HL-60/S4 (cell line): ENCODE data around the gene STAT1.

Source experiments
- in situ Hi-C: fragments of 300-500 bp; cut with MboI; formaldehyde crosslinking; loops from 2 replicates; pipeline ENCODE4 v1.14.3; 2022; ENCODE audit warnings: low sequenced_read_pairs

STAT1 gene

GRCh38 chr2:191032588-191033429, 18.8 kb upstream of the STAT1 start:
- in situ Hi-C loops, result no loop called here

DNA sequence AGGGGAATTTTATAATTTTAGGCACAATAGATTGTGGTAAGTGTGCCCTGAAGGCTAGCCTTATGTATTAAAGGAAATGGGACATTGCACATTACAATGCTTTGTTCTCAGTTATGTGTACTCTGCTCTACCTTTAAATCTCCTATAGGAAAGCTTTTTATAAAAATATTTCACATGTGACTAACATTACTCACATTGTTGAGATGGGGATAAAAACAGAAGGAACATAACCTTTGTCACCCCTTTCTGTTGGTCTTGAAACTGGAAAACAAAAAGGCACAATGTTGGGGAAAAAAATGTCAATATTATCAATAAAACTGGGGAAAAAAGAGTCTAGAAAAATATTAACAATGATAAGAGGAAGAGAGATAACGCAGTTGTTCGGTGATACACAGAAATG, 17.3 kb upstream of the STAT1 start:
- in situ Hi-C loops, result no loop called here

DNA sequence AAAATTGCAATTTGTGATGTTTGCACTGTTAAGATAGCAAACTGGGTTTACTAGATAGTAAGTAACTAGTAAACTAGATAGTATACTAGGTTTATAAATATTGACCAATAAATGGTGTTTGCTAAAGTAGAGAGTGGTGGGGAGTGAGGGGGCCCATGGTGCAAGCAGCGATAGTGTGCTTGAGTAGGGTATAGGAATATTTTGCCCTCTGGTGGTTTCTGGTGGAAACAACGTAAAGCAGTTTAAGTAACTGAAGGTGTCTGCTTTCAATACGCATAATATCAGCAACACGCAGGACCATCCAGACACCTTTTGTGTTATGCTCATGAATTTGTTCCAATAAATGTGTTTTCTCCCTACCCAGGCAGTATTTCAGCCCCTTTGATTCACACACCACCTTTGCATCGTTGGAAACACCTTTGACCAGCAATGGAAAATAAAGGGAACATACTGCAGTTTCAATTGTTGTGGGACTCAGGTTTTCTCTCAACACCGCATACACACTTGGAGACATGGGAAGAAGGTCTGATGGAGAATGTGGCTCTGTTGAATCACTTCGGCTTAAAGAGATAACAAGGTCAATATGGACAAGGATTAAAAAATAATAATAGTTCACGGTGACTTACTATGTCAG, 16.7 kb upstream of the STAT1 start:
- in situ Hi-C loops, result no loop called here

GRCh38 chr2:191029280-191029950, 15.4 kb upstream of the STAT1 start:
- in situ Hi-C loops, result no loop called here

- in situ Hi-C loops, result no loop called here
Observed at GRCh38 chr2:191026377-191026776, 12.4 kb upstream of the STAT1 start.

DNA sequence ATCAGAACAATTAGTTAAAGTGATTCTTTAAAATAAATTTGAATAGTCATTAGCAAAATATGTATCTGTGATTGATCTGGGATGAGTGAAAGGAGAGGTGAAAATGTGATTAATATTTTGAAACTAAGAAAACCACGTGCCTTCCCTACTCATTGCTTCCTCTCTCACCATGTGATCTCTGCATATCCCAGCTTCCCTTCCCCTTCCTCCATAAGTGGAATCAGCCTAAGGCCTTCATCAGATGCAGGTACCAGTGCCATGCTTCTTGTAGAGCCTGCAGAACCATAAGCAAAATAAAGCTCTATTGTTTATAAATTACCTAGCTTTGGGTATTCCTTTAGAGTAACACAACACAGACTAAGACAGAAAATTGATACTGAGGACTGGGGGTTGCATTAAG, 11.2 kb upstream of the STAT1 start:
- in situ Hi-C loops, result no loop called here

DNA sequence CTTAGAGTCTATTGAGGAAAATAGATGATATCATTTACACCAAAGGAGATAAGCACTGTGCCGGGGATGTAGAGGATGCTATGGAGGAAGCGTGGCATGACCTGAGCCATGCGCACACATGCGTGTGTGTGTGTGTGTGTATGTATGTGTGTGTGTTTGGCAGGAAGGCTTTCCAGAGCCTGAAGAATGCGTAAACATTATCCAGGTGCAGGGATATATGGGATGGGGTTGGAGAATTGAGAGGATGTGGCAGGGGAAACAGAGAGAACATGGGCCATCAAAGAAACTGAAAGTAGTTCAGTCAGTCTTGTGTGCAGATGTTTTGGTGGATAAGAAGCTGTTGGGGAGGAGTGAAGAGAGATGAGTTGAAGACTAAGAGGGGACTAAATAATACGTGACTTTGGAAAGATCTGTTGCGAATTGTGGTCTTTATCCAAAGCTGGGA, 9.3 kb upstream of the STAT1 start:
- in situ Hi-C loops, result no loop called here

DNA sequence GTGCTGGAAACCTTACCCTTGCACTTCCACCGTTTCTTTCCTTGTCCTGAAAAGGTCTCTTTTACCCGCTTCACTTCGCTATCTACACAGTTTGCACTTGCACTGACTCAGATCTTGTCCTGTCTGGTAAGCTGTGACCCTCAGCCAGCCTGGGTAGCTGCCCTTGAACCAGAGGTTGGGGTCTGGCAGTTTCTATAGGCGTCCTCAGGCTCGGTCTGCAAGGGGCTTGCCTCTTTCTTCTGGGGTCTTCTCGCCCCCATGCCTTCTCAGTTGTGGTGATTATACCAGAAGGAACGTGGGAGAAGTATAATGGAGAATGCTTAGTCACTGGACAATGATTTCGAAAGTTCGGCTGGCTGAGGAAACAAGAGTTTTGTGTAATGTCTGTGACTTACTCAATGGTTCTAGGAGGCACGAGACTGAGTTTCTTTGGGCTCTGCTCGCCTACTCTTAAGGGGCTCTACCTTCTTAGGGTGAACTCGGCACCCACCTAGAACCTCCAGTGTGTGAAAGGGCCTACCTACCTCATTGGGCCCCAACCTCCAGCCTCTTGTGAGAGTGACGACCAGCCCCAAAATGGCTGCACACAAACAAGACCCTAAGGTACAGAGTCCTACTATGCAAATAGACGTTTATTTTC, 6.9 kb upstream of the STAT1 start:
- in situ Hi-C loops, result no loop called here

DNA sequence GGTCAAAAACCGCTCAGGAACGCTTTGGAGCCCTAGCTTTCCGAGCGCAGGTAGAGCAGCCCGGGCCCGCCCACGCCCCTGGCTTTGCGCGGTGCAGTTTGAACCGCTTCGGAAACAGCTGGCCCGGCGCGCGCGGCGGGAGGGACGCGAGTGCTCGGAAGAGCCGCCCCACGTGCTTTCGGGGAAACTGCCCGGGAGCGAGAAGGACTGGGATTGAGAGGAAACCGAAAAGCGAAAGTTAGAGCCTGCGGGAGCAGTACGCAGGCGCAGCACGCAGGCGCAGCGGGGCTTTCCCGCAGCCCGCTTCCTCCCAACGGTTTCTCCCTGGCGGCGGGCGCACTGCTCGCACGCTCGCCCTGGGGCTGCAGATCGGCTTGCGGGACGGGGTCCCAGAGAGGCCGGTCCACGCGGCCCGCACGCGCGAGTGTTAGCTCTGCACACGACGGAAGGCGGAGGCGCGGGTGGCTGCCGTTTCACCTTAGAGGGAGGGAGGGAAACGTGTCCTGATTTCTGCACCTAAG, 6.3 kb upstream of the STAT1 start:
- in situ Hi-C loops, result no loop called here

GRCh38 chr2:191019376-191019775, 5.4 kb upstream of the STAT1 start:
- in situ Hi-C loops, result no loop called here

GRCh38 chr2:191018643-191019119, 4.7 kb upstream of the STAT1 start:
- in situ Hi-C loops, result no loop called here

DNA sequence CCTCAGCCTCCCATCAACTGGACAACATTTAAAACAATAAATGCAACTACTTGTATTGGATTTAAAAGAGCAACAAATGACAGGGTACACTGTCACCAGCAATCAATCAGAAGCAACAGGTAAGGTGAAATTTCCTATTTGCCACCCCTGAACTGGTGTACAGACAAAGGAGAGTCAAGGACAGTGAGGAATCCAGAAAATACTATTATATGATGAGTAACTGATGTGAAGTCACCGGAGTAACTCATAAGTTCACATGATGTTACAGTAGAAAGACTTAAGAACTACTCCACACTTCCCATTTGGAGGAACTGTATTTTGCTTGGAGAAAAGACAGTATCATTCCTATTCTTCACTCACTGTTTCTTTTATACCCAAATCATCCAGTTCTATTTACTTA, 4.1 kb upstream of the STAT1 start:
- in situ Hi-C loops, result no loop called here

GRCh38 chr2:191015831-191016230, 1.9 kb upstream of the STAT1 start:
- in situ Hi-C loops, result no loop called here

DNA sequence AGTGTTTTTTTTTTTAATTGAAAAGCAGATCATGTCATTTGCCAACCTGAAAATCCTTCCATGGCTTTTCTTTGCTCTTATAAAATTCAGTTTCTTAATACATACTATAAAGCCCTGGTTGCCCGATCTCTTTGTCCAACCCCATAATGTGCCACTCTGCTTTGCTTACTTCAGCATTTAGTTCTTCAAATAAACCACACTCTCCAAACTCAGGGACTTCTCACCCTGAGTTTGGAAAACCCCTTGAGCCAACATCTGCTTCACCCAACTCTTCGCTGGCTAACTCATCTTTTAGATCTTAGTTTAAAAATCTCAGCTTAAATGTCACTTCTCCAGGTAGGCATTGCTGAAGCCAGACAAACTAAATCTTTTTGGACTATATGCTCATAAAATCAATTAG, 1.3 kb upstream of the STAT1 start:
- in situ Hi-C loops, result no loop called here

GRCh38 chr2:191014653-191015020, 666 bp upstream of the STAT1 start:
- in situ Hi-C loops, result no loop called here

GRCh38 chr2:191013682-191013931, 364 bp downstream of the STAT1 start:
- in situ Hi-C loops, result no loop called here

DNA sequence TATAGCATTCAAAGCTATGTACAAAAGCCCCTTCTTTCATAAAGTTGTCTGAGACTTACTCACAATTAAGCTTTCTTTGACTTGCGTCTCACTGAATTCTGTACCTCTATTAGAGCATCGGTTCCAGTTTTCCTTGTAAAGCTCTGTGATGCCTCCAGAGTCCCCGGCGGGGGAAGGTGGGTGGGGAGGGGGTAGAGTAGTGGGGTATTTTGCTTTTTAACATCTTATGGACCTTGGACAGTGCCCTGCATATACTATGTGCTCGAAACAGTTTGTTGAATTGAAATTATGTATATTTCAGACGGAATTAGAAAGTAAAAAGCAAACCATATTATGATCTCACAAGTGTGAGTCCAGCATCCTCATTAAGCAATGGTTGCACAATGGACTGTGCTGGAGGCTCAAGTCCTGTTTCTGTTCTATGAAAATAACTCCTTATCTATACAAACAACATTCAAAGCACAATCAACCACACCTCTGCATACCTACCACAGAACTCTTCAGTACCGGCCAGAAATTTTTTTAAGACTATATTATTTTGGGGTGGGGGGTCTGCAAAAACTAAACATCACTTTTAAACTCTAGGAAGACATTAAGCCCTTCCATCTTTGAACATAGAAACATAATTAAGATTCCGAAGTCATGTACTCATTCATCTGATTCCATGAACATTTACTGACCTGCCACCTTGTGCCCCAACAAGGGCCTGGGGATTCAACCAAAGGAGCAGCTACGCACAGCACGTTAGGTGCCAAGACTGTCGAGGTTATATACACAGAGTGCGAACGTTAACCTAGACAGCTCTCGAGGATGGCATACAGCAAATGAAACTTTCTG, 908 bp downstream of the STAT1 start:
- in situ Hi-C loops, result no loop called here

DNA sequence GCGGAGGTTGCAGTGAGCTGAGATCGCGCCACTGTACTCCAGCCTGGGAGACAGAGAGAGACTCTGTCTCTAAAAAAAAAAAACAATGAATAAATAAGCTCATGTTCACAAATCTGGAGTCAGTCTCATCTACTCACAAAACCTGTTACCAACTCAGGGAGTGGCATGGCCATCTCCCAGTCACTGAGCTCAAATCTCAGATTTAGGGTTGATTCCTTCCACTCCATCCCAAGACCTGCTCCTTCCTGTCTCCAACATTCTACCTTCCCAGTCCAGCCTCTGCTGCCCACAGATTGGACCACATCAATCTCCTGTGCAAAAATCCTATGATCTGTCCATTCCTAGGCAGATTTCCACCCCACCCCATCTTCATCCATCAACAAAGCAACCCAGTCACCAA, 1.6 kb downstream of the STAT1 start:
- in situ Hi-C loops, result no loop called here

DNA sequence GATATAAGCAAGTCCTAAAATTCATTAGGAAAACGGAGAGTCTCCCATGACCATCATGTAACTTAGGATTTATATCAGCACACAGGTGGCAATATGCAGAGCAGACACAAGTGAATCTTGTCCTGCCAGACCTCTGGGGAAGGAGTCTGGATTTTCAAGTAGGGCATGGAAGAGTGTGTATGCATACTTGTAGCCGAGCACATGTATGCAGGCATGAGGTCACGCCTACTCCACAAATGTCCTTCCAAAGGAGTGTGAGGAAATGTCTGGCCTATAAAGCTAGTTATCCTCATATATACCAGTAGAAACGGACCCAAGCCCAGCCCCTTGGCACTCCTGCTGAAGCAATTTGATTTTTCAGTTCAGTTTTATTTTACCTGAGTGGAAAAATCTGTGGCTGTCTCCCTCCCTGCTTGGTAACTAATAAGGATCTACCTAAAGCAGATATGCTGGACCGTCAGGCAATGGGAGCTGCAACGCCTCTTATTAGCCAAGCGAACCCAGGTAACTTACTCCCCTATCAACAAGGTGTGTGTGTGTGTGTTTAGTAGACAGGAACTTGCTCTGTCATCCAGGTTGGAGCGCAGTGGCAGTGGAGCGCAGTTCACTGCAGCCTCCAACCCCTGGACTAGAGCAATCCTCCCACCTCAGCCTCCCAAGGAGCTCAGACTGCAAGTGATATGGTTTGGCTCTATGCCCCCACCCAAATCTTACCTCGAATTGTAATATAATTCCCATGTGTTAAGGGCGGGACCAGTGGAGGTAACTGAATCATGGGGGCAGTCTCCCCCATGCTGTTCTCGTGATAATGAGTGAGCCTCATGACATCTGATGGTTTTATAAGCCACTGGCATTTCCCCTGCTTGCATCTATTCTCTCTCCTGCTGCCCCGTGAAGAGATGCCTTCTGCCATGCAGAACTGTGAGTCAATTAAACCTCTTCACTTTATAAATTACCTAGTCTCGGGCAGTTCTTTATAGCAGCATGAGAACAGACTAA, 2.8 kb downstream of the STAT1 start:
- in situ Hi-C loops, result no loop called here
